Measurements from ENCODE around the gene DLG1. TPM values are rescaled to one million over a fixed set of nuclear protein-coding genes. Genes with fewer than 3 reads are reported as not detected.

The DLG1 gene
- total and polyA plus RNA-seq, 5 donors = 14.6 to 55.0 (median 53.0) TPM

DNA sequence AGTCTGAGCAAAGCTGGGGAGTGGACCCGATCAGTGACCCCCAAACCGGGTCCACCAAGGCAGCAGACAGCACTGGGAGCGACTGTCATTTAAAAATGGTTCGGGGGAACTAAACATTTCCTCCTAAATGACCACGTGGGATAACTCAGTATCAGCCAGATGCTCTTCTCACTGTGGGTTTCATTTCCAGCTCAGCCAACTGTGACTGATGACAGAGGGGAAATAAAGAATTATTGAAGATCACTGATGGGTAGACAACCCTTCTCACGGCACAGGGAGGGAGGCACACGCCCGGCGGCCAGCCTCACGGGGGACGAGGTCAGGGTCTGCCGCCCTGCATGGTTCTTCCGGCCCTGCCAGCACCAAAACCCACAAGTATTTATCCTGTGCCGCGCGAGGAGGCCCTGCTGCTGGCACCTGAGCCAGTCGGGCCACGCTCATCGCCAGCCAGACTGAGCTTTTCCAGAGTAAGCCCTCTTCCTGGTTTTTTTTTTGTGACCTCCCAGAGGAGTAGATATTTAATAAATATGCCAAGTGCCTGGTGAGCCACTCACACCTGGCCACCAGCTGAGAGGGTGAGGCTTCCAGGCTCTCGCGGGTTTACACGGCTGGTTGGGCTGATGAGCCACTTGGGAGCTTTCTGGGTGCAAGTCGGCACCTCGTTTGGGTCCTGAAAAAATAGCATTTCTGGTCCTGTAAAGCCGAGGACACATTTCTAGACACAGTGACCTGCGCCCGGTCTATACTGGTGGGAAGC is 275.0 kb downstream of the DLG1 start:
- Histone ChIP-seq H3K27ac (ENCODE audit: low read length) (no peak overlapping the region), H3K27me3 (ENCODE audit: control insufficient read depth, insufficient read depth) (no peaks in the 10 kb centered on the region), H3K9me3 (ENCODE audit: control insufficient read depth, low read length) (no peaks in the 10 kb centered on the region), H3K4me3 (ENCODE audit: low read length) (no peak overlapping the region), H3K4me1 (ENCODE audit: control insufficient read depth, insufficient read depth, low read length) (no peaks in the 10 kb centered on the region)
- no peak for DNase-seq
- WGBS = 55% methylated on average over 27 of the region's 27 CpGs
- intact Hi-C loops (cut with DNase I) = no loop called here
- no peak for ATAC-seq

DNA sequence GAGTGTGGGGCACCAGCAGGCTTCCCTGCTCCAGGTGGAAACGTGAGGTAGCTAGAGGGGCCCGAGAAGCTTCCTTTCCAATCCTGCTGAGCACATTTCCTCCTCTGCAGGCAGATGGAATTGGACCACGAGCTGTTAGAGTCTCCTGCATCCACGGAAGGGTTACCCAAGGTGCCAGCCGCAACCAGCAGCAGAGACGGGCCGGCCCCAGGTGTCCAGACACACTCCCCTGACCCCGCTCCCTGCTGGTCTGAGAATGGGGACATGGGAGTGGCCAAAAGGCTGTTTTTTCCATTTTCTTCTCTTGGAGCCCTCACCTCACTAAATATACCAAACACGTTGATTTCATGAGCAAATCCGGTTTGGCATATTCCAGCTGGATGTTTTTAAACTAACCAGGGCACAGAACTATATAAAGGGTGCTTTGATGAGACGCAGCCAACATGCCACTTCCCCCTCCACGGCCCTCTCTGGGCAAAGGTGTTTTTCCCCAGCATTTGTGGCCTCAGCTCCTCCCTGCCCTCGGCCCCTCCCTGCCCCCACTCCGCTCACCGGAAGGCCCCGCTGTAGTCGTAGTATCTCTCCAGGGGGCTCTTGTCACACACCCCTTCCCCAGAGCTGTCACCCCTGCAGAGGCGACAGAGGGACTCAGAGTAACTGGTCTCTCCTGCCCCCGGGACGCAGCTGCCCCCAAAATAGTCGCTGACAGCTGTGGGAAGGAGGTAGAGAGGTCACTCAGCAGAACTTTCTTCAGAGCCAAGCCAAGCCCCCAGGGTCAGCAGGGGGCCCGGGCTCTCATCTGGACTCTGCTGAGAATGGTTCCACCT is 275.8 kb downstream of the DLG1 start:
- Histone ChIP-seq H3K27me3 (ENCODE audit: control insufficient read depth, insufficient read depth) (no peaks in the 10 kb centered on the region), H3K27ac (ENCODE audit: low read length) (no peak overlapping the region), H3K4me3 (ENCODE audit: low read length) (no peak overlapping the region), H3K9me3 (ENCODE audit: control insufficient read depth, low read length) (no peaks in the 10 kb centered on the region), H3K4me1 (ENCODE audit: control insufficient read depth, insufficient read depth, low read length) (no peaks in the 10 kb centered on the region)
- WGBS = 34% methylated on average over 22 of the region's 22 CpGs
- intact Hi-C loops (cut with DNase I) = no loop called here
- ATAC-seq = no peak
- DNase-seq = no peak

DNA sequence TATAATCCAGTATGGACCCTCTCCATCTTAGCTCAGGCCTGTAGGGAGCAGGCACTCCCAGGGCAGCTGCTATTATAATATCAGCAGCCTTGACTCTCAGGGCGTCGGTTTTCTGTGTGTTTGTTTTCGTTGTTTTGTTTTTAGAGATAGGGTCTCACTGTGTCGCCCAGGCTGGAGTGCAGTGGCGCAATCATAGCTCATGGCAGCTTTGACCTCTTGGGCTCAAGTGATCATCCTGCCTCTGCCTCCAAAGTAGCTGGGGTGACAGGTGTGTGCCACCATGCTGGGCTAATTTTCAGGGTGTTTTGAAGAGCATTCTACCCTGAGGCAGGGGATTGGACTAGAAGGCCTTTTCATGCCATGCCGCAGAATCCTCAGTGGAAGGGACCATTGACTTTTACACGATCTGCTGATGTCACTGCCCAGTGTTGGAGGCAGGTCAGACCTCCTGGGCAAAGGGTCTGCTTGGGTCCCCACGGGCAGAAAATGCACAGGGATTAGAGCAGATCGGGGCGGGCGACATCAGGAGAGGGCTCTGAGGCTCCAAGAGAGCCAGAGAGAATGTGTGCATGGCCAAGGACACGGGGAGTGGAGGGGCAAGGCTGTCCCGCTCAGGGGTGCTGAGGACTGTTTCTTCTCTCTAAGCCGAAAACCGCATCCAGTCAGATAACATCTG is 276.5 kb downstream of the DLG1 start:
- intact Hi-C loops (cut with DNase I) = no loop called here

DNA sequence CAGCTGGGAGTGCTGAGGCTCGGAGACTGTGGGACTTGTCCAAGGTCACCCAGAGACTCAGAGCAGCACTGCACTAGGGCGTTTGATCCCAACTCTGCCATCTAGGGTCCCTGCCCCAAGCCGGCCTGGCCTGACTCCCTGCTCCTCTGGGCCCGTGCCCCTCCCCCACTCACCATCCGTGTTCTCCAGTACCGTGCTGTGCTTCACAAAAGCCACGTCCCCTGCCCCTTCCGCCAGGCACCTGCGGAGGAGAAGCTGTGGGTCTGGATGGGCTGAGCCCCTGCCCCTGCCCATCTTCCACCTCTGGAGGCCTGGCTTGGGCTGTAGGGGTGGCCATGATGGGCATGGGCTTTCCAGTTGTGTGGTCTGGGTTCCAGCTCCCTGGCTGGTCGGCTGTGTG is 277.2 kb downstream of the DLG1 start:
- Histone ChIP-seq H3K27ac (ENCODE audit: low read length) (no peak overlapping the region), H3K9me3 (ENCODE audit: control insufficient read depth, low read length) (no peaks in the 10 kb centered on the region), H3K27me3 (ENCODE audit: control insufficient read depth, insufficient read depth) (no peaks in the 10 kb centered on the region), H3K4me3 (ENCODE audit: low read length) (no peak overlapping the region), H3K4me1 (ENCODE audit: control insufficient read depth, insufficient read depth, low read length) (no peaks in the 10 kb centered on the region)
- ATAC-seq (no peak), DNase-seq (peak in 1 of 3 donors; percentile 16)
- intact Hi-C loops (cut with DNase I) = no loop called here
- WGBS = 66% methylated on average over 10 of the region's 10 CpGs

More for the DNA sequence above, 276.5 kb downstream of the DLG1 start:
- H3K4me1 ChIP-seq (ENCODE audit: control insufficient read depth, insufficient read depth, low read length) = no peaks in the 10 kb centered on the region
- ATAC-seq = no peak
- H3K4me3 ChIP-seq (ENCODE audit: low read length) = no peak overlapping the region
- H3K9me3 ChIP-seq (ENCODE audit: control insufficient read depth, low read length) = no peaks in the 10 kb centered on the region
- WGBS = 79% methylated on average over 15 of the region's 15 CpGs
- H3K27me3 ChIP-seq (ENCODE audit: control insufficient read depth, insufficient read depth) = no peaks in the 10 kb centered on the region
- H3K27ac ChIP-seq (ENCODE audit: low read length) = no peak overlapping the region
- no peak for DNase-seq

DNA sequence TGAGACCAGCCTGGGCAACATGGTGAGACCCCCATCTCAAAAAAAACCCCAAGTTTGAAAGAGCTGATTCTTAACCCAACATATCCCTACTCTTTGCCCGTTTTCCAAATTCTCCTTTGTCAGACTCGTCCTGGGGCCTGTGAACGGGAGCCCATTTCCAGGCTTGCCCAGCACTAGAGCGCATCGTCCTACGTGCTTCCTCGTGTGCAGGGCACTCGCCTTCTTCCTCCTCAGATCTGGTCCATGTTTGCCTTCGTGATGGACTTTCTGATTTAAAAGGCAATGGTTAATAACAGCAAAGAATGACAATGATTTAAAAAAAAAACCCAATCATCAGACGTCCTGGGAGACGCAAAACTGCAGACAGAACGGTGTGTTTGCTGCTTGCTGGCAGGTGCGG is 278.9 kb downstream of the DLG1 start:
- Histone ChIP-seq H3K4me3 (ENCODE audit: low read length) (no peak overlapping the region), H3K4me1 (ENCODE audit: control insufficient read depth, insufficient read depth, low read length) (no peaks in the 10 kb centered on the region), H3K27me3 (ENCODE audit: control insufficient read depth, insufficient read depth) (no peaks in the 10 kb centered on the region), H3K27ac (ENCODE audit: low read length) (no peak overlapping the region), H3K9me3 (ENCODE audit: control insufficient read depth, low read length) (no peaks in the 10 kb centered on the region)
- intact Hi-C loops (cut with DNase I) = no loop called here
- DNase-seq (no peak), ATAC-seq (no peak)
- 83% methylated on average over 13 of the region's 13 CpGs for WGBS

DNA sequence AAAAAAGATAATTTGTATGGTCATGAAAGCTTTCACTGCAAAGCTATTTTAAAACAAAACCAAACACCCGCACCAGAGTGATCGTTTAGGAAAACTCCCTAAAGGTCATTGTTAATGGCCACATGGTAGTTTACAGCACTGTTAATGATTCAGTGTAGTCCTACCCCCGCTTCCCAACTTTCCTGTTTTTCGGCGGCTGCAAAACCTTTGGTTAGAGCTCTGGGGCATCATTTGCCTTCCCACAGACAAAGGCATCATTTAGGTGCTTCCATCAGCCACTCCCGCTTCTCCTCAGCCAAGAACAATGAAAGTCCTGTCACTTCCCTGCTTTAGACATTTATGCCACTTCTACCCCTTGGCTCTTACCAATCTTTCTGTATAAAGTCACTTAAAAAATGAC is 279.4 kb downstream of the DLG1 start:
- Histone ChIP-seq H3K27ac (ENCODE audit: low read length) (no peak overlapping the region), H3K27me3 (ENCODE audit: control insufficient read depth, insufficient read depth) (no peaks in the 10 kb centered on the region), H3K4me1 (ENCODE audit: control insufficient read depth, insufficient read depth, low read length) (no peaks in the 10 kb centered on the region), H3K9me3 (ENCODE audit: control insufficient read depth, low read length) (no peaks in the 10 kb centered on the region), H3K4me3 (ENCODE audit: low read length) (no peak overlapping the region)
- intact Hi-C loops (cut with DNase I) = no loop called here
- WGBS = 60% methylated on average over 6 of the region's 6 CpGs
- DNase-seq (no peak), ATAC-seq (no peak)

DNA sequence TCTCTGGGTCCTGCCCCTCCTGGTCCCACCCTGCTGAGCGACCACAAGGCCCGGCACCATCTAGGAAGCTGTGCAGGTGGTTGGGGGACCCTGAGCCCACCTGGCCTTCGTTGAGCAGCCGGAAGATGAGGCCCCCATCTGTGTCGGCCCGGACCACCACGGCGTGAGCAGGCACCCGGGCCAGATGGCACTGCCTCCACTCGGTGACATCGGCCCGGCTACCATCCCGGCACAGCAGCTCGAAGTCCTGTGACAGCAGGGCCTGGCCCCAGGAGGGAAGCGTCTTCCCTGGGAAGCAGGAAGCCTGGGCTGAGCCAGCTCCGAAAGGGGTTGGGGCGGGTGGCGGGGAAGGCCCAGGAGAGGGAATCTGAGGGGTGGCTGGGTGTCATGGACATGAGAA is 281.4 kb downstream of the DLG1 start:
- intact Hi-C loops (cut with DNase I) = no loop called here
- H3K27me3 ChIP-seq (ENCODE audit: control insufficient read depth, insufficient read depth) = no peaks in the 10 kb centered on the region
- H3K9me3 ChIP-seq (ENCODE audit: control insufficient read depth, low read length) = no peaks in the 10 kb centered on the region
- 94% methylated on average over 18 of the region's 18 CpGs for WGBS
- H3K4me3 ChIP-seq (ENCODE audit: low read length) = no peak overlapping the region
- DNase-seq (no peak), ATAC-seq (no peak)
- H3K4me1 ChIP-seq (ENCODE audit: control insufficient read depth, insufficient read depth, low read length) = no peaks in the 10 kb centered on the region
- H3K27ac ChIP-seq (ENCODE audit: low read length) = no peak overlapping the region

DNA sequence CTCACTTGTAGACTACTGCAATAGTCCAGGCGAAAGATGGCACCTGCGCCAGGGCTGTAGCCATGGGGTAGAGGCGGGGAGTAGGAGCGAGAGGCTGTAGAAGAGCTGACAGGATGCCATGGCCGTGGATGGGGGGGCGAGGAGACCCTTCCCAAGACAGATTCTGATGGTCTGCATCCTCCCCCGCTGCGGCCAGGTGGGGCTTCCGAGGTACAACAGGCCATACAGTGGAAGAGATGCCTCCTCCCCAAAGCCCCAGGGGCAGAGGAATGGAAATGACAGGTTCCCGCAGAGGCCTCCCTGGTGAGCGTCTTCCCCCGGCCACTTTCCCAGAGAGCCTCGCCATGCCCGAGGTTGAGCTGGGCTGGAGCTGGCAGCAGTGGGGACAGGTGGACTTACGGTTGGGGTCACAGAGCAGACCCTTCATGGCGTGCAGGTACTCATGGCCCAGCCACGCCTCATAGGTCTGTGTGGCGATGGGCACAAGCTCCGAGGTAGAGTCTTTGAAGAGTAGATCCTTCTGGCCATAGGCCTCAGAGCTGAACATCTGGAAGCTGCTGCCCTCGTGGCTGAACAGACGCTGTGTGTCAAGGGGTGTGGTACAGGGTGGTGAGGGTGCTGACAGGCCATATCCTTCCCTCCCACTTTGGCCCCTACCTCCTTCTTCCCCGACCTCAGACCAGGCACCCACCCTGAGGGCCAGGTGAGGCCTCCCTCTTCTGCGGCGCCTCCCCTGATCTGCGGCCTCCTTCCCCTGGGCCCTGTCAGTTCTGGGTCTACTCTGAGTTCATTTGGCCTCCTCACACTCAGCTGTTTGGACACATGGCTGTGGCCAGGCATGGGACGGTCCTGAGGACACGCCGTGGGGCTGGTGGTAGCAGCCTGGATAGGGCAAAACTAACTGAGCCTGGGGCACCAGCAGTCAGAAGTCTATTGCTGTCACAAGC is 282.3 kb downstream of the DLG1 start:
- intact Hi-C loops (cut with DNase I) = no loop called here
- no peak overlapping the region for H3K27ac ChIP-seq (ENCODE audit: low read length)
- no peaks in the 10 kb centered on the region for H3K27me3 ChIP-seq (ENCODE audit: control insufficient read depth, insufficient read depth)
- 92% methylated on average over 28 of the region's 28 CpGs for WGBS
- DNase-seq = no peak
- no peaks in the 10 kb centered on the region for H3K9me3 ChIP-seq (ENCODE audit: control insufficient read depth, low read length)
- ATAC-seq = peak in 1 of 2 donors; percentile 29
- H3K4me3 ChIP-seq (ENCODE audit: low read length) = no peak overlapping the region
- H3K4me1 ChIP-seq (ENCODE audit: control insufficient read depth, insufficient read depth, low read length) = no peaks in the 10 kb centered on the region

DNA sequence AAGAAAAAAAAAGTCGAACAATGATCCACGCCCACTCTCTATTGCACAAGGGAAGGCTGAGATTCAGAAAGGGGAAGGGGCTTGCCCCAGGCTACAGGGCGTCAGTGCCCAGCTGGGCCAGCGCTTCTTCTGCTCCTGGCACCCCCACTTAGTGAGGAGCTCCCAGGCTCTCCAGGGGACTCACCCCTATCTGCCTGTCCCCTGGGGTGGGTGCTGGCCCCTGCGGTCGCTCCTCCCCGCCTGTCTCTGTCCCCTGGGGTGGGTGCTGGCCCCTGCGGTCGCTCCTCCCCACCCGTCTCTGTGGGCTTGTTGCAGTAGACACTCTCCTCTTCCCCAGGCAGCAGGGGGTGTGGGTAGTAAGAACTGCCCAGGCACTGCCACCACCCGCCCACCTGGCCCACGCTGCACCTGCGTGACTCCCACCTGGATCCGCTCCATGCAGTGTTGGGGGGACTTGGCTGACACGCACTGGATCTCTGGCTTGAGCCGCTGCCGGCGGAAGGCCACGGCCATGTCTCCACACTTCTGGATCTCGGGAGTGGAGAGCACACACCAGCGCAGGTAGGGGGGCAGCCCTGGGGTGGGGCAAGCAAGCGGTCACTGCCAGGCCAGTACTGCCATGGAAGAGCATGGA is 283.4 kb downstream of the DLG1 start:
- H3K4me1 ChIP-seq (ENCODE audit: control insufficient read depth, insufficient read depth, low read length) = no peaks in the 10 kb centered on the region
- H3K9me3 ChIP-seq (ENCODE audit: control insufficient read depth, low read length) = no peaks in the 10 kb centered on the region
- DNase-seq = peak in 1 of 3 donors; percentile 31
- ATAC-seq = no peak
- no peak overlapping the region for H3K4me3 ChIP-seq (ENCODE audit: low read length)
- WGBS = 93% methylated on average over 22 of the region's 22 CpGs
- no peaks in the 10 kb centered on the region for H3K27me3 ChIP-seq (ENCODE audit: control insufficient read depth, insufficient read depth)
- H3K27ac ChIP-seq (ENCODE audit: low read length) = no peak overlapping the region
- intact Hi-C loops (cut with DNase I) = no loop called here

DNA sequence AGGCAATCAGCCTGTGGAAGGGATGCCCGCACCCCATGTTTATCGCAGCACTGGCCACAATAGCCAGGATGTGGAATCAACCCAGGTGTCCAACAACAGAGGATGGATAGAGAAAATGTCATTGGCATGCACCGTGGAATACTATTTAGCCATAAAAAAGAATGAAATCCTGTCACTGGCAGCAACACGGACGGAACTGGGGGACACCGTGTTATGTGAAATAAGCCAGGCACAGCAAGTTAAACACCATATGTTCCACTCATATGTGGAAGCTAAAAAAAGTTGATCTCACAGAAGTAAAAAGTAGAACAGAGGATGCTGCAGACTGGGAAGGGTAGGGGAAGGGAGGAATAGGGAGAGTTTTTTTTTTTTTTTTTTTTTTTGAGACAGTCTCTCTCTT is 284.4 kb downstream of the DLG1 start:
- DNase-seq (no peak), ATAC-seq (no peak)
- Histone ChIP-seq H3K4me3 (ENCODE audit: low read length) (no peak overlapping the region), H3K9me3 (ENCODE audit: control insufficient read depth, low read length) (no peaks in the 10 kb centered on the region), H3K27me3 (ENCODE audit: control insufficient read depth, insufficient read depth) (no peaks in the 10 kb centered on the region), H3K4me1 (ENCODE audit: control insufficient read depth, insufficient read depth, low read length) (no peaks in the 10 kb centered on the region), H3K27ac (ENCODE audit: low read length) (no peak overlapping the region)
- intact Hi-C loops (cut with DNase I) = no loop called here
- WGBS = 98% methylated on average over 6 of the region's 6 CpGs
